ENCODE measurements around the gene SGPL1. TPM values are rescaled to one million over a fixed set of nuclear protein-coding genes. Genes with fewer than 3 reads are reported as not detected.

The SGPL1 gene
- total and polyA plus RNA-seq, 10 of the 15 experiments (the other 5 are each of a cell fraction or from before 2014, with no cell fraction given): 4.9 to 20.7 (median 10.6) TPM

DNA sequence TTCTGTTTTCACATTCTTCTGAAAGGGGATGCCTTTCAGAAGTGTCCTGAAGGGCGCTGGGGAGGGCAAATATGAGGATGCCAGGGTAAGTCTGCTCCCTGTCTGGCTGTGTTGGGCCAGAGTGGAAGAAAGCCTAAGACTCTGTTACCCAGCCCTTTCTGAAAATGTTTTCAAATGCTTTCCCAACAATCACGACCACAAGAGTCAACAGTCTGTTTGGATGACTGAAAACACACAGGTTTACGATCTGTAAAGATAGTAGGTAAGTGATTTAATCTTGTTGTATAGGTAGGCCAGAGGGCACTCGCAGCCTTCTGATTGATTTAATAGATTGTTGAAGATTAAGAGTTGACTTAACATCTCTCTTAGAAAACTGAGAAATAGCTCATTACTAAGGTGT is 13.2 kb downstream of the SGPL1 start (continued):
- TF ChIP-seq, protein P1, sequence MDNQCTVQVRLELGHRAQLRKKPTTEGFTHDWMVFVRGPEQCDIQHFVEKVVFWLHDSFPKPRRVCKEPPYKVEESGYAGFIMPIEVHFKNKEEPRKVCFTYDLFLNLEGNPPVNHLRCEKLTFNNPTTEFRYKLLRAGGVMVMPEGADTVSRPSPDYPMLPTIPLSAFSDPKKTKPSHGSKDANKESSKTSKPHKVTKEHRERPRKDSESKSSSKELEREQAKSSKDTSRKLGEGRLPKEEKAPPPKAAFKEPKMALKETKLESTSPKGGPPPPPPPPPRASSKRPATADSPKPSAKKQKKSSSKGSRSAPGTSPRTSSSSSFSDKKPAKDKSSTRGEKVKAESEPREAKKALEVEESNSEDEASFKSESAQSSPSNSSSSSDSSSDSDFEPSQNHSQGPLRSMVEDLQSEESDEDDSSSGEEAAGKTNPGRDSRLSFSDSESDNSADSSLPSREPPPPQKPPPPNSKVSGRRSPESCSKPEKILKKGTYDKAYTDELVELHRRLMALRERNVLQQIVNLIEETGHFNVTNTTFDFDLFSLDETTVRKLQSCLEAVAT (IDR thresholded peaks at IDR 0.05): no peak

DNA sequence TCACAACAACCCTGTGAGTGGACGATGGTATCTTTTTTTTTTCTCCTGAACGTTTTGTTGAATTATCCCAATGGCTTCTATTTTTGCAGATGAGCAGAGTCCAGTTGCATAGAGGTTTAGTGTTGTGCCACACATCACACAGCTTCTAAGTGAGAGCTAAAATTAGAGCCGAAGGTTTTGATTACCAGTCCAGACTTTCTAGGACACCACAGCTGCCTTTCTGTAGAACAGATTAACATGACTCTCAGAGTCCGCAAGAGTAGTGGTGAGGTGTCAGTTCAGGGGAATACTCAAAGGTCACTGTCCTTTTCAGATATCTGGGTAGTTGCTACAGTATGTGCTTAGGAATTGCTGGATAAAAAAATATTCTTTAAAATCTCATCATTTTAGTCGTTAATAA is 13.8 kb downstream of the SGPL1 start:
- H3K27me3 ChIP-seq (replicated peaks in 1 of 2; ENCODE audit: control insufficient read depth in 2 of 2, insufficient read depth in 2 of 2, low read length in 1 of 2): no peaks in the 10 kb centered on the region
- H3K9me3 ChIP-seq (replicated peaks; ENCODE audit: control insufficient read depth, insufficient read depth, low read length): no peaks in the 10 kb centered on the region
- ChIA-PET SMC1A (ENCODE audit: uncharacterized antibody, unreplicated experiment) (interaction anchor here (0.8 kb wide), 1 partner anchor 9 kb away, joined by 4 read pairs; no protein-coding TSS in a partner anchor), CTCF (interaction anchor here (1.3 kb wide), 1 partner anchor 71 kb away, joined by 3 read pairs; no protein-coding TSS in a partner anchor), POLR2A (no interaction called here), RAD21 (ENCODE audit: unreplicated experiment) (no interaction called here)
- in situ Hi-C loops (cut with MboI): no loop called here
- H4K20me1 ChIP-seq (ENCODE audit: control insufficient read depth, insufficient read depth): no peaks in the 10 kb centered on the region
- no peak overlapping the region for H3K9ac ChIP-seq (ENCODE audit: control insufficient read depth, insufficient read depth, low read length)
- no peak for ATAC-seq
- no peak for FAIRE-seq
- intact Hi-C loops (cut with micrococcal nuclease; ENCODE audit: unreplicated experiment): no loop called here
- no peak overlapping the region for H3K4me3 ChIP-seq
- no TSS peak for BruUV-seq (replicated peaks)
- no peak overlapping the region for H3K4me2 ChIP-seq (ENCODE audit: control insufficient read depth, insufficient read depth)
- DNase-seq (ENCODE audit: low read depth, low spot score): no peak
- no peaks in the 10 kb centered on the region for H3K36me3 ChIP-seq (ENCODE audit: control insufficient read depth in 2 of 2, insufficient read depth in 2 of 2, low read length in 1 of 2)
- no peaks in the 10 kb centered on the region for H3K79me2 ChIP-seq (ENCODE audit: control insufficient read depth, insufficient read depth, low read length)
- no peaks in the 10 kb centered on the region for H3K4me1 ChIP-seq (ENCODE audit: control insufficient read depth, insufficient read depth, low read length)
- no peak overlapping the region for H2AFZ ChIP-seq (ENCODE audit: control insufficient read depth, low read depth, low read length)
- H3K27ac ChIP-seq (ENCODE audit: control insufficient read depth, insufficient read depth): no peak overlapping the region
- 83% methylated on average over 5 of the region's 5 CpGs for WGBS (ENCODE audit: insufficient coverage, insufficient replicate concordance, low lambda C conversion rate, missing lambda C conversion rate)
- no peak for TF ChIP-seq MEF2A (IDR thresholded peaks at IDR 0.05; ENCODE audit: insufficient read depth, low read depth, low read length)
- TF ChIP-seq, protein P2, sequence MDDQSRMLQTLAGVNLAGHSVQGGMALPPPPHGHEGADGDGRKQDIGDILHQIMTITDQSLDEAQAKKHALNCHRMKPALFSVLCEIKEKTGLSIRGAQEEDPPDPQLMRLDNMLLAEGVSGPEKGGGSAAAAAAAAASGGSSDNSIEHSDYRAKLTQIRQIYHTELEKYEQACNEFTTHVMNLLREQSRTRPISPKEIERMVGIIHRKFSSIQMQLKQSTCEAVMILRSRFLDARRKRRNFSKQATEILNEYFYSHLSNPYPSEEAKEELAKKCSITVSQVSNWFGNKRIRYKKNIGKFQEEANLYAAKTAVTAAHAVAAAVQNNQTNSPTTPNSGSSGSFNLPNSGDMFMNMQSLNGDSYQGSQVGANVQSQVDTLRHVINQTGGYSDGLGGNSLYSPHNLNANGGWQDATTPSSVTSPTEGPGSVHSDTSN (IDR thresholded peaks at IDR 0.05; ENCODE audit: insufficient replicate concordance, low read depth, low read length): no peak
- TF ChIP-seq ZNF622 (IDR thresholded peaks at IDR 0.05): no peak
- TF ChIP-seq SREBF1 (IDR thresholded peaks at IDR 0.05; ENCODE audit: low read length): no peak
- no peak for TF ChIP-seq MXI1 (IDR thresholded peaks at IDR 0.05; ENCODE audit: low read depth, low read length)
- TF ChIP-seq RELA (IDR thresholded peaks at IDR 0.05; ENCODE audit: borderline replicate concordance, partially characterized antibody): no peak
- TF ChIP-seq SUZ12 (IDR thresholded peaks at IDR 0.05; ENCODE audit: unreplicated experiment): no peak
- no peak for TF ChIP-seq NRF1 (conservative IDR thresholded peaks at IDR 0.05; ENCODE audit: low read depth, low read length)
- TF ChIP-seq, protein P3, sequence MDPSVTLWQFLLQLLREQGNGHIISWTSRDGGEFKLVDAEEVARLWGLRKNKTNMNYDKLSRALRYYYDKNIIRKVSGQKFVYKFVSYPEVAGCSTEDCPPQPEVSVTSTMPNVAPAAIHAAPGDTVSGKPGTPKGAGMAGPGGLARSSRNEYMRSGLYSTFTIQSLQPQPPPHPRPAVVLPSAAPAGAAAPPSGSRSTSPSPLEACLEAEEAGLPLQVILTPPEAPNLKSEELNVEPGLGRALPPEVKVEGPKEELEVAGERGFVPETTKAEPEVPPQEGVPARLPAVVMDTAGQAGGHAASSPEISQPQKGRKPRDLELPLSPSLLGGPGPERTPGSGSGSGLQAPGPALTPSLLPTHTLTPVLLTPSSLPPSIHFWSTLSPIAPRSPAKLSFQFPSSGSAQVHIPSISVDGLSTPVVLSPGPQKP (IDR thresholded peaks at IDR 0.05; ENCODE audit: low read depth, low read length): no peak
- TF ChIP-seq, protein P4, sequence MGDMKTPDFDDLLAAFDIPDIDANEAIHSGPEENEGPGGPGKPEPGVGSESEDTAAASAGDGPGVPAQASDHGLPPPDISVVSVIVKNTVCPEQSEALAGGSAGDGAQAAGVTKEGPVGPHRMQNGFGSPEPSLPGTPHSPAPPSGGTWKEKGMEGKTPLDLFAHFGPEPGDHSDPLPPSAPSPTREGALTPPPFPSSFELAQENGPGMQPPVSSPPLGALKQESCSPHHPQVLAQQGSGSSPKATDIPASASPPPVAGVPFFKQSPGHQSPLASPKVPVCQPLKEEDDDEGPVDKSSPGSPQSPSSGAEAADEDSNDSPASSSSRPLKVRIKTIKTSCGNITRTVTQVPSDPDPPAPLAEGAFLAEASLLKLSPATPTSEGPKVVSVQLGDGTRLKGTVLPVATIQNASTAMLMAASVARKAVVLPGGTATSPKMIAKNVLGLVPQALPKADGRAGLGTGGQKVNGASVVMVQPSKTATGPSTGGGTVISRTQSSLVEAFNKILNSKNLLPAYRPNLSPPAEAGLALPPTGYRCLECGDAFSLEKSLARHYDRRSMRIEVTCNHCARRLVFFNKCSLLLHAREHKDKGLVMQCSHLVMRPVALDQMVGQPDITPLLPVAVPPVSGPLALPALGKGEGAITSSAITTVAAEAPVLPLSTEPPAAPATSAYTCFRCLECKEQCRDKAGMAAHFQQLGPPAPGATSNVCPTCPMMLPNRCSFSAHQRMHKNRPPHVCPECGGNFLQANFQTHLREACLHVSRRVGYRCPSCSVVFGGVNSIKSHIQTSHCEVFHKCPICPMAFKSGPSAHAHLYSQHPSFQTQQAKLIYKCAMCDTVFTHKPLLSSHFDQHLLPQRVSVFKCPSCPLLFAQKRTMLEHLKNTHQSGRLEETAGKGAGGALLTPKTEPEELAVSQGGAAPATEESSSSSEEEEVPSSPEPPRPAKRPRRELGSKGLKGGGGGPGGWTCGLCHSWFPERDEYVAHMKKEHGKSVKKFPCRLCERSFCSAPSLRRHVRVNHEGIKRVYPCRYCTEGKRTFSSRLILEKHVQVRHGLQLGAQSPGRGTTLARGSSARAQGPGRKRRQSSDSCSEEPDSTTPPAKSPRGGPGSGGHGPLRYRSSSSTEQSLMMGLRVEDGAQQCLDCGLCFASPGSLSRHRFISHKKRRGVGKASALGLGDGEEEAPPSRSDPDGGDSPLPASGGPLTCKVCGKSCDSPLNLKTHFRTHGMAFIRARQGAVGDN (IDR thresholded peaks at IDR 0.05): no peak
- no peak for TF ChIP-seq ATF7 (IDR thresholded peaks at IDR 0.05; ENCODE audit: low read depth)
- no peak for TF ChIP-seq NBN (IDR thresholded peaks at IDR 0.05)
- TF ChIP-seq CBX3 (IDR thresholded peaks at IDR 0.05; ENCODE audit: borderline replicate concordance, low read depth): no peak
- no peak for TF ChIP-seq POLR2A (IDR thresholded peaks at IDR 0.05; ENCODE audit: low read depth, low read length)
- TF ChIP-seq HDGF (IDR thresholded peaks at IDR 0.05): no peak

Measured in GM12878 (cell line).